Prostate gland (tissue), 2 donors: ENCODE measurements around the gene LAGE3. TPM values are rescaled to one million over a fixed set of nuclear protein-coding genes. Genes with fewer than 3 reads are reported as not detected.
A peak's percentile ranks its signal among the peaks of the same experiment; 100 is the strongest.

ENCODE experiments used
- DNase-seq: peaks from one replicate; pipeline ENCODE4 v3.0.0-alpha.2; 2019; ENCODE audit warnings: low spot score
- H3K27ac ChIP-seq, 2 donors: fragments of 200-600 bp; sonication (generic); 2 replicates each; pipeline ENCODE4 v1.5.1; 2017 to 2019
- H3K27me3 ChIP-seq: fragments of 200-600 bp; sonication (generic); replicated peaks from 2 replicates; pipeline ENCODE4 v1.5.1; 2019; ENCODE audit not compliant: insufficient read depth
- H3K36me3 ChIP-seq, 2 donors: fragments of 200-600 bp; sonication (generic); 1 replicate in 1 of 2; 2 replicates in 1 of 2; pipeline versions ENCODE4 v1.5.1 to v1.8.1; 2017 to 2019
- H3K4me1 ChIP-seq: fragments of 200-600 bp; sonication (generic); replicated peaks from 2 replicates; pipeline ENCODE4 v1.5.1; 2019
- H3K4me3 ChIP-seq, 2 donors: fragments of 200-600 bp; sonication (generic); 2 replicates each; pipeline ENCODE4 v1.5.1; 2017 to 2019
- H3K9me3 ChIP-seq: fragments of 200-600 bp; sonication (generic); 2 replicates; pipeline ENCODE4 v1.5.1; 2017
- POLR2A ChIP-seq: fragments of 450-650 bp; IDR thresholded peaks from one replicate; pipeline ENCODE4 v1.6.1; 2016; ENCODE audit warnings: antibody characterized with exemption, mild to moderate bottlenecking
- POLR2AphosphoS5 ChIP-seq: sonication (generic); formaldehyde crosslinking; IDR thresholded peaks from one replicate; pipeline ENCODE4 v1.6.1; 2017; ENCODE audit warnings: antibody characterized with exemption
- WGBS: methylation state at CpG from one replicate; pipeline ENCODE4 v1.1.5; 2018; 5-methylcytosine and 5-hydroxymethylcytosine counted together
- intact Hi-C: fragments of 100-400 bp; cut with DNase I; formaldehyde crosslinking; loops from one replicate; pipeline ENCODE4 v1.14.2; 2022
- total RNA-seq, 2 donors: library from RNA; depleted of rRNA; stranded (reverse); fragments of >200 nt; gene quantifications; one replicate each; pipeline ENCODE4 v1.1.0, GENCODE V29; 2016
- TF ChIP-seq, protein P1 (sequence below), 4 experiments: fragments of 200-600 bp in 2 of 4; fragments of 450-650 bp in 2 of 4; sonication (generic) in 2 of 4; IDR thresholded peaks; 1 replicate in 3 of 4; 2 replicates in 1 of 4; pipeline ENCODE4 v1.5.1; 2016 to 2019; ENCODE audit warnings: antibody characterized with exemption in 4 of 4, mild to moderate bottlenecking in 2 of 4, moderate library complexity in 2 of 4

Gene LAGE3
- total RNA-seq, 2 donors from 2014 or later = 39.1 to 44.2 TPM

DNA sequence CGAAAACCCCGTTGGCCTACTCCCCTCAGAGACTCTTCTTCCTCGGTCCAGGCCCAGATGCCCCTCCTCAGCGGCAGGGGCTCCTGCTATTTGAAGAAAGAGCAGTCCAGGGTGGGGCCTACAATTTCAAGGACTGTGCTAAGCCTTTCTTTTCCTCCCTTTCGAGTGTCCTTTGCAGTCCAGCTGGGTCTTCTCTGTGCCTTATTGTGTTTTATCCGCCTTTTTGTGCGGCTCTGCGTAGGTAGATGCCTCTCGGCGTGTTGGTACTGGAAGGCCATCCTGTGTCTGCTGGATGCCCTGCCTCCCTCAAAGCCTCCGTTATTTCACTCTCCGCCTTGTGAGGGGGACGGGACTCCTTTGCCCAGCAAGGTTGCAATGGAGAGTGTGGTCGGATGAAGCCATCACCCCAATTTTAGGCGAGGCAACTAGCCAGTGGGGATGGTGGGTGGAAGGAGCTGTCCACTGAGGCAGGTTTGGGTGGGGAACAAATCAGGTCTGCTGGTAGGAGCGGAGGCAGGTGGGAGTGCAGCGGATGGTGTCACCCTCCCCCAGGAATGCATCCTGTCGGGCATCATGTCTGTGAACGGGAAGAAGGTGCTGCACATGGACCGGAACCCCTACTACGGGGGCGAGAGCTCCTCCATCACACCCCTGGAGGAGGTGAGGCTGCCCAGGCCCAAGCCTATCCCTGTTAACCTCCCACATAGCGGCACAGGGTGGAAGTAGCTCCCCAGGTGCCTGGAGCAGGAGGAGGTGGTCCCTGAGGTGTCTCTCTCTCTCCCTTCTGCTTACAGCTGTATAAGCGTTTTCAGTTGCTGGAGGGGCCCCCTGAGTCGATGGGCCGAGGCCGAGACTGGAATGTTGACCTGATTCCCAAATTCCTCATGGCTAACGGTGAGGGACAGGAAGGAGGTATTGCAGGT lies 40.8 kb downstream of the LAGE3 start:
- Histone ChIP-seq H3K27ac (peak overlapping the region; percentile 79 to 87), H3K4me1 (no peaks in the 10 kb centered on the region), H3K27me3 (no peaks in the 10 kb centered on the region), H3K36me3 (no peaks in the 10 kb centered on the region), H3K9me3 (no peaks in the 10 kb centered on the region), H3K4me3 (peak overlapping the region; percentile 55 to 61)
- intact Hi-C loops = loop anchor here (5.0 kb wide), 2 partner anchors 36 to 49 kb away; partner anchors contain the start of gene UBL4A
- TF ChIP-seq POLR2A (no peak), POLR2AphosphoS5 (no peak)
- TF ChIP-seq, protein P1, sequence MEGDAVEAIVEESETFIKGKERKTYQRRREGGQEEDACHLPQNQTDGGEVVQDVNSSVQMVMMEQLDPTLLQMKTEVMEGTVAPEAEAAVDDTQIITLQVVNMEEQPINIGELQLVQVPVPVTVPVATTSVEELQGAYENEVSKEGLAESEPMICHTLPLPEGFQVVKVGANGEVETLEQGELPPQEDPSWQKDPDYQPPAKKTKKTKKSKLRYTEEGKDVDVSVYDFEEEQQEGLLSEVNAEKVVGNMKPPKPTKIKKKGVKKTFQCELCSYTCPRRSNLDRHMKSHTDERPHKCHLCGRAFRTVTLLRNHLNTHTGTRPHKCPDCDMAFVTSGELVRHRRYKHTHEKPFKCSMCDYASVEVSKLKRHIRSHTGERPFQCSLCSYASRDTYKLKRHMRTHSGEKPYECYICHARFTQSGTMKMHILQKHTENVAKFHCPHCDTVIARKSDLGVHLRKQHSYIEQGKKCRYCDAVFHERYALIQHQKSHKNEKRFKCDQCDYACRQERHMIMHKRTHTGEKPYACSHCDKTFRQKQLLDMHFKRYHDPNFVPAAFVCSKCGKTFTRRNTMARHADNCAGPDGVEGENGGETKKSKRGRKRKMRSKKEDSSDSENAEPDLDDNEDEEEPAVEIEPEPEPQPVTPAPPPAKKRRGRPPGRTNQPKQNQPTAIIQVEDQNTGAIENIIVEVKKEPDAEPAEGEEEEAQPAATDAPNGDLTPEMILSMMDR (IDR thresholded peaks at IDR 0.05) = no peak
- DNase-seq = no peak
- 16% methylated on average over 11 of the region's 28 CpGs for WGBS

DNA sequence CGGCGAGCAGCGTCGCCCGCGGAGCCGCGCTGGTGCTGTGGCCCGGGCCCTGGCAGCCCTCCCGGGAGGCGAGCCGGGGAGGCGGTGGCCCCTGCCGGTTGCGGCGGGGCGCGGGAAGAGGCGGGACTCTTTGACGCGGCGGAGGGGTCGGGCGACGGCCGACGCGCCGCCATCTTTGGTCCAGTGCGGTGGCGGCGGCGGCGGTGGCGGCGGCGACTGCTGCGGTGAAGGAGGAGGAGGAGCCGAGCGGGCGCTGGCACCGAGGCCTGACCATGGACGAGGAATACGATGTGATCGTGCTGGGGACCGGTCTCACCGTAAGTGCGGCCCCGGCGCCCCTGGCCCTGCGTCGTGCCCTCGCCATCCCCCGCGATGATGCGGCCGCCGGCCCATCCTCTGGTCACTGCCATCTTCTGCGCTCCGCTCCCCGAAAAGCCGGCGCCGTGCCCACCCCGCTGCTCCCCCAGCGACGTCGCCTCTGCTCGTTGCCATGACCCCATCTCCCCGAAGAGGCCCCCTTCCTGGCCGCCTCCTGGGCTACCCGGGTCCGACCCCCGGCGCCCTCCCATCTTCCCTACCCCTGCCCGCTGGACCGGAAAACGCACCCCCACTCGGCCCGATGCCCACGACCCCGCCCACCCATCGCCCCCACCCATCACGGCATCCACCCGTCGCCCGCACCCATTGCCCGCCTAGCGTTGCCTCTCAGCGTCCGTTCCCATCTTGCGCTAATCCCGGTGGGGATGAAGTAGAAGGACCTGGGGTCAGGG lies 41.9 kb downstream of the LAGE3 start, which contains the start of gene GDI1:
GDI1 (plus strand) TSS at position 172 of the 770 bp plus-strand sequence; CDS start at position 273, 101 bp downstream.
- H3K27me3 ChIP-seq = no peaks in the 10 kb centered on the region
- intact Hi-C loops = loop anchor here (5.0 kb wide), 2 partner anchors 35 to 50 kb away; partner anchors contain the start of gene UBL4A
- H3K27ac ChIP-seq = peak within 1 kb of the TSS; percentile 79 to 87
- TF ChIP-seq POLR2A (peak; percentile 56), POLR2AphosphoS5 (no peak)
- WGBS = 0% methylated on average over 16 of the region's 93 CpGs
- H3K4me1 ChIP-seq = no peaks in the 10 kb centered on the region
- H3K36me3 ChIP-seq = no peaks in the 10 kb centered on the region
- H3K4me3 ChIP-seq = peak within 1 kb of the TSS; percentile 55 to 61
- no peaks in the 10 kb centered on the region for H3K9me3 ChIP-seq
- DNase-seq = no peak

DNA sequence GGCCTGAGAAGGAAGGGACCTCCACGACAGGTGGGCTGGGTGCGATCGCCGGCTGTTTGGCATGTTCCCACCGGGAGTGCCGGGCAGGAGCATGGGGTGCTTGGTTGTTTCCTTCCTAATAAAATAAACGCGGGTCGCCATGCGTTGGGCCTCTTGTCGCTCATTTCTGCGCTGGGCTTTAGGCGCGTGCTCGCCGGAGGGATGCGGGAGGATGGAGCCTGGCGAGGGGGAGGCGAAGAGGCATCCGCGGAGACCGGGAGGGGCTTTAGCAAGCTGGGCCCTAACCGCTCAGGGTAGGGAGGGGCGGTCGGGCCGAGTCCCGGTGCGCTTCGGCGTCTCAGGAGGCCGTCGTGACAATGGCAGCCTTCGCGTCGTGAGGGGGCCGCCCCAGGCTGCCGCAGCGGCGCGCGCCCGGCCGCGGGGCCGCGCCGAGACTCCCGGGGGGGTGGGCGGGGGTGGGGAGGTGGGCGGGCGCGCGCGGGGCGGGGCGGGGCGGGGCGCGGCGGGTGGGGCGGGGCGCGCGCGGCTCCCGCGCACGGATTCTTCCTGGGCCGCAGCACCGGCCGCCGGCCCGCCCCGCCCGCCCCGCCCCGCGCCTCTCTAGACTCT lies 42.6 kb downstream of the LAGE3 start:
- no peak for TF ChIP-seq POLR2A
- TF ChIP-seq, protein P1 (IDR thresholded peaks at IDR 0.05) = no peak
- H3K4me1 ChIP-seq = no peaks in the 10 kb centered on the region
- DNase-seq = no peak
- peak overlapping the region; percentile 79 to 87 for H3K27ac ChIP-seq
- H3K9me3 ChIP-seq = no peaks in the 10 kb centered on the region
- H3K27me3 ChIP-seq = no peaks in the 10 kb centered on the region
- H3K4me3 ChIP-seq = peak overlapping the region; percentile 55 to 61
- intact Hi-C loops = loop anchor here (5.0 kb wide), 2 partner anchors 34 to 51 kb away; partner anchors contain the start of gene UBL4A
- WGBS = 15% methylated on average over 21 of the region's 78 CpGs
- no peaks in the 10 kb centered on the region for H3K36me3 ChIP-seq

DNA sequence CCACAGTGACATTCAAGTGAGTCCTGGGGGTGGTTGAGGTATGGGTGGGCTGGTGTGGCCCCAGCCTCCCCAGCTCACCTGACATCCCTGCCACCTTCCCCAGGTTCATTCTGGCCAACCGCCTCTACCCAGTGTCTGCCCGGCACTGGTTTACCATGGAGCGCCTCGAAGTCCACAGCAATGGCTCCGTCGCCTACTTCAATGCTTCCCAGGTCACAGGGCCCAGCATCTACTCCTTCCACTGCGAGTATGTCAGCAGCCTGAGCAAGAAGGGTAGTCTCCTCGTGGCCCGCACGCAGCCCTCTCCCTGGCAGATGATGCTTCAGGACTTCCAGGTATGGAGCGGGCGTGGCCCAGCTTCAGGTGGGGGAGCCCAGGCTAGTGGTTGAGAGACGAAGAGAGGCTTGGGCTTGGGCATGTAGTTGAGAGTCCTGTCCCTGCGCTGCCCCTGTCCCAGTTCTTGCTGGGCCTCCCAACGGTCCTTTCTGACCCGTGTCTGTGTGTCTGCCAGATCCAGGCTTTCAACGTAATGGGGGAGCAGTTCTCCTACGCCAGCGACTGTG lies 43.8 kb downstream of the LAGE3 start:
- Histone ChIP-seq H3K27me3 (no peaks in the 10 kb centered on the region), H3K4me3 (no peak overlapping the region), H3K4me1 (no peaks in the 10 kb centered on the region), H3K27ac (no peak overlapping the region), H3K36me3 (no peaks in the 10 kb centered on the region), H3K9me3 (no peaks in the 10 kb centered on the region)
- WGBS = 91% methylated on average over 18 of the region's 19 CpGs
- TF ChIP-seq POLR2AphosphoS5 = no peak
- TF ChIP-seq, protein P1 (IDR thresholded peaks at IDR 0.05) = no peak
- no peak for TF ChIP-seq POLR2A
- intact Hi-C loops = loop anchor here (5.0 kb wide), 2 partner anchors 33 to 52 kb away; partner anchors contain the start of gene UBL4A
- DNase-seq = no peak
